HK-2 (cell line): Measurements from ENCODE around the gene PCSK6.

ENCODE experiments used
- DNase-seq: peaks from one replicate; pipeline ENCODE4 v3.0.0-alpha.2; 2018; ENCODE audit not compliant: unreplicated experiment

PCSK6 gene

GRCh38 chr15:101498717-101499480 is 9.4 kb upstream of the PCSK6 start:
- DNase-seq: no peak

GRCh38 chr15:101498076-101498716 is 8.7 kb upstream of the PCSK6 start:
- no peak for DNase-seq

- no peak for DNase-seq
These were observed 8.1 kb upstream of the PCSK6 start for GRCh38 chr15:101497484-101498034.

- DNase-seq: no peak
These were observed 7.5 kb upstream of the PCSK6 start for GRCh38 chr15:101497017-101497416.

GRCh38 chr15:101496198-101496986 is 6.9 kb upstream of the PCSK6 start:
- no peak for DNase-seq

- DNase-seq: no peak
These were observed 6.1 kb upstream of the PCSK6 start for GRCh38 chr15:101495334-101496197.

- no peak for DNase-seq
These were observed 4.8 kb upstream of the PCSK6 start for GRCh38 chr15:101494251-101494796.

GRCh38 chr15:101492766-101493692 is 3.5 kb upstream of the PCSK6 start:
- no peak for DNase-seq

GRCh38 chr15:101491734-101492640 is 2.5 kb upstream of the PCSK6 start:
- DNase-seq: no peak

- no peak for DNase-seq
These were observed 1.6 kb upstream of the PCSK6 start for GRCh38 chr15:101490922-101491733.

GRCh38 chr15:101490408-101490891 is 943 bp upstream of the PCSK6 start:
- no peak for DNase-seq

- no peak for DNase-seq
These were observed 289 bp downstream of the PCSK6 start for GRCh38 chr15:101489237-101489598.

- no peak for DNase-seq
These were observed 975 bp downstream of the PCSK6 start for GRCh38 chr15:101488300-101489164.

GRCh38 chr15:101486696-101487459 is 2.6 kb downstream of the PCSK6 start:
- DNase-seq: no peak

GRCh38 chr15:101483462-101483861 is 6.0 kb downstream of the PCSK6 start:
- no peak for DNase-seq
